UCSD-AML1 (cell line): ENCODE data around the gene TBC1D8.
"Not testable (repeated sequence)": the region's sequence is repeated elsewhere in the genome, so short reads cannot be mapped to it uniquely, and the experiment has no call there.

Experiments used
- DNase-seq: peaks from one replicate; lab custom pipeline; 2025; ENCODE audit not compliant: unreplicated experiment; lab: John Stamatoyannopoulos, UW

TBC1D8 gene

GRCh38 chr2:101151146-101151858 lies at the start of gene TBC1D8:
Gene TBC1D8 (minus strand): TSS chr2:101151382. CDS start chr2:101151253, 129 bp downstream.
- DNase-seq: peak; percentile 86

GRCh38 chr2:101200676-101201075 lies 49.5 kb upstream of the TBC1D8 start:
- DNase-seq: no peak

GRCh38 chr2:101199251-101199791 lies 48.1 kb upstream of the TBC1D8 start:
- DNase-seq: no peak

GRCh38 chr2:101197814-101198213 lies 46.6 kb upstream of the TBC1D8 start:
- DNase-seq: no peak

GRCh38 chr2:101197215-101197745 lies 46.1 kb upstream of the TBC1D8 start:
- no peak for DNase-seq

- no peak for DNase-seq
These were observed 44.9 kb upstream of the TBC1D8 start for GRCh38 chr2:101195871-101196661.

- DNase-seq: no peak
These were observed 41.9 kb upstream of the TBC1D8 start for GRCh38 chr2:101193033-101193626.

GRCh38 chr2:101190747-101191516 lies 39.8 kb upstream of the TBC1D8 start:
- no peak for DNase-seq

- no peak for DNase-seq
These were observed 37.7 kb upstream of the TBC1D8 start for GRCh38 chr2:101188683-101189405.

GRCh38 chr2:101187131-101187530 lies 35.9 kb upstream of the TBC1D8 start:
- DNase-seq: no peak

GRCh38 chr2:101185656-101186055 lies 34.5 kb upstream of the TBC1D8 start:
- DNase-seq: no peak

- DNase-seq: no peak
These were observed 33.9 kb upstream of the TBC1D8 start for GRCh38 chr2:101185085-101185484.

- DNase-seq: no peak
These were observed 28.8 kb upstream of the TBC1D8 start for GRCh38 chr2:101179982-101180381.

GRCh38 chr2:101176803-101177202 lies 25.6 kb upstream of the TBC1D8 start:
- DNase-seq: no peak

- no peak for DNase-seq
These were observed 24.8 kb upstream of the TBC1D8 start for GRCh38 chr2:101175991-101176390.

- no peak for DNase-seq
These were observed 22.6 kb upstream of the TBC1D8 start for GRCh38 chr2:101173707-101174295.

GRCh38 chr2:101169822-101170221 lies 18.6 kb upstream of the TBC1D8 start:
- DNase-seq: not testable (repeated sequence)

- DNase-seq: no peak
These were observed 17.5 kb upstream of the TBC1D8 start for GRCh38 chr2:101168706-101169105.

- not testable (repeated sequence) for DNase-seq
These were observed 16.4 kb upstream of the TBC1D8 start for GRCh38 chr2:101167532-101167931.

- no peak for DNase-seq
These were observed 12.8 kb upstream of the TBC1D8 start for GRCh38 chr2:101164021-101164420.
